NCI-H1694 treated with DMSO at 0.1 percent for 48 hours (cell line): ENCODE measurements around the gene CLRN2.
"Not testable (repeated sequence)": the region's sequence is repeated elsewhere in the genome, so short reads cannot be mapped to it uniquely, and the experiment has no call there.

Source experiments
- DNase-seq: peaks from one replicate; lab custom pipeline; 2025; lab: John Stamatoyannopoulos, UW

CLRN2 gene

DNA sequence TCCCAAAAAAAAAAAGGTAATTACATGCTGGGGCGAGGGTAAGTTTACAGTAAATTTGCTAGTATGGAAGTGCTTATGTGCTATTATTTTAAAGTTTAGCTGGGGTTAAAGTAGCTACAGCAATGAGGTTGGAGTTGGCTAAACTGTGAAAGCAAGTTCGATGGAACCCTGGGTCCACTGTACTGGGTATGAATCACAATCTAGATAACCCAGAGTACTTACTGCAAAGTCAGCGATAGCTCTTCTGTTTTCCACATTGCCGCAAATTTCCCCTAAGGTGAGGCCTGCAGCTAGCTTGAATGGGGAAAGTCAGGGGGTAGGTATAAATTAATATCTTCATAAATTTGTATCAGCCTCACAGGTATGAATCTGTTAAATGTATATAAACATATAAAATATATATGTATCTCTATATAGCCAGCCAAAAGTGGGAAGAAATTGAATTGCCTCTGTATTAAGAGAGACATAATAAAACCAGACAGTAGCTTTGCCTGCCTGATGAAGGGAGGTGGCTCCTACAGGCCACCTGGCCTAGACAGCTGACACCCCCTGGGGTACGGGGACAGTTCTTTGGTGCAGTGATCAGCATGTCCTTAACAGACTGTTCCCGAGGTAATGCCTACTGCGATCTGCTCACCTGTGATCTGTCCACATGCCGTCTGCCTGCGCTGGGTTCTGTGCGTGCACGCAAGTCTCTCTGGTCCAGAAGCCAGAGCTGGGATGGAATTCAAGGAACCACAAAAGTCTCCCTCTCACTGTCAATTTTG, 30.6 kb downstream of the CLRN2 start:
- no peak for DNase-seq

DNA sequence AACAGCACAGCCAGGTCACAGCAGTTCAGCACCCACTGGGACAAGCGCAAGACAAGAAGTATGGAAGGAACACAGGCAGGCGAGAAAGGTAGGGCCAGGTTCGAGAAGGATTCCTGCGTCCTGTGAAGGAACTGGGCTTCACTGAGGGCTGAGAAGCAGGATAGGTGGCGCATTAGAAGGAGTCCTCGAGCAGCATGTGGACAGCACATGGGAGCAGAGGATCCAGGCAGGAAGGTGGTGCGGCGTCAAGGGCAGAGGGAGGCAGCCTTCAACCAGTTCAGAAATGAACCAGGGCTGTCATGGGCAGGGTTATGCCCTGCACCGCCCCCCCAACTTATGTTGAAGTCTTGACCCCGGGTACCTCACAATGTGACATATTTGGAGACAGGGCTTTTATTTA, 31.3 kb downstream of the CLRN2 start:
- no peak for DNase-seq

DNA sequence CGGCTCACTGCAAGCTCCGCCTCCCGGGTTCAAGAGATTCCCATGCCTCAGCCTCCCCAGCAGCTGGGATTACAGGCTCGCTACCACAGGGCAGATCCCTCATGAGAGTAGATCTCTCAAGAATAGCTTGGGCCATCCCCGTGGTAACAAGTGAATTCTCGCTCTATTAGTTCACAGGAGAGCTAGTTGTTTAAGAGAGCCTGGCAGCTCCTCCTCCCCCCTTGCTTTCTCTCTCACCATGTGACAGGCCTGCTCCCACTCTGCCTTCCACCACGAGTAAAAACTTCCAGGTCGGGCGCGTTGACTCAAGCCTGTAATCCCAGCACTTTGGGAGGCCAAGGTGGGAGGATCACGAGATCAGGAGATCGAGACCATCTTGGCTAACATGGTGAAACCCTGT, 31.7 kb downstream of the CLRN2 start:
- no peak for DNase-seq

- no peak for DNase-seq
Observed at GRCh38 chr4:17550549-17550948, 35.6 kb downstream of the CLRN2 start.

GRCh38 chr4:17552427-17552826, 37.5 kb downstream of the CLRN2 start:
- no peak for DNase-seq

GRCh38 chr4:17554568-17554967, 39.6 kb downstream of the CLRN2 start:
- no peak for DNase-seq

GRCh38 chr4:17556498-17556897, 41.5 kb downstream of the CLRN2 start:
- DNase-seq, result no peak

- DNase-seq, result no peak
Observed at GRCh38 chr4:17557880-17558279, 42.9 kb downstream of the CLRN2 start.

DNA sequence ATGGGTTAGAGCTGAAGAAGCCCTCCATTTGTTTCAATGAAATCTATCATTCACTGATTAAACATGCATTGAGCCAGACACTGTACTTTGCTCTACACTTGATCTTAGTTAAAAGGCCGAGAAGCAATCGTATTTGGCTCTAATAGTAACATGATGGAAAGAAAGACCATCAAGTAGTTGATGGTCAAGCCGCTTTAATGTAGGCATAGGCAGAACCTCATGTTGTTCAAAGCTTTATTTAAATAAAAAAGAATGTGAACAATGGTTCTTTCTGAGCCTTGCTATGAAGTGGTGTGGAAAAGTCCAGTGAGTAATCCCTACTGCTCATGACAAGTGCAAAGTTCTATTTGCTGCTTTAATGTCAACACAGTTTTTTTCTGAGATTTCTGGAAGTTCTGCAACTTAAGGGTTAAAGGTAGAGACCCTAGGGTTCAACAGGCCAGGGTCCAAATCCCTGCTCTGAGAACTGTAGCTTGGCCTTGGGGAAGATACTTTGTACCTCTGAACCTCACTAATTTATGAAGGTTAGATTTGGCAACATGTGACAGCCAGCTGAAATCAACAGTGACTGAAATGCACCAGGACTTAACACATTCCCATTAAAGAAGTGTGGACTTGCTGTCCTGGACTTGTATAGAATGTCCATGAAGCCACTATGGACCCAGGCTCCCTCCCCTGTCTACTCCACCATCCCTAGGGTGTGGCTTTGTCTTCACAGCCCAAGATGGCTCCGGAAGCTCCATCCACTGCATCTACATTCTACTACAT, 44.2 kb downstream of the CLRN2 start:
- DNase-seq, result no peak

DNA sequence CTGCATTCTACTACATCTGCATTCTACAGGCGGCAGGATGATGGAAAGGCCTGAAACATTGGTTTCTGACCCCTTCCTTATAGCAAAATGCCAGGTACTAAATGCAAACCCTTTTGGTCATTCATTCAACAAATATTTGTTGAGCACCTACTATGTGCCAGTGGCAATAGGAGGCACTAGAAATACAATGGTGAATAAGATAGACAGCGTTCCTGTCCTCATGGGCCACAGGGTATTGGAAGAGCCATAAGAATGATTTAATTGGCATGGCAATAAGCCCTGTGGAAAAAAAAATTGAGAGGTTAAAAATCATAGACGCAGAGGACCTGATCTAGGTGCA, 44.7 kb downstream of the CLRN2 start:
- DNase-seq, result no peak

DNA sequence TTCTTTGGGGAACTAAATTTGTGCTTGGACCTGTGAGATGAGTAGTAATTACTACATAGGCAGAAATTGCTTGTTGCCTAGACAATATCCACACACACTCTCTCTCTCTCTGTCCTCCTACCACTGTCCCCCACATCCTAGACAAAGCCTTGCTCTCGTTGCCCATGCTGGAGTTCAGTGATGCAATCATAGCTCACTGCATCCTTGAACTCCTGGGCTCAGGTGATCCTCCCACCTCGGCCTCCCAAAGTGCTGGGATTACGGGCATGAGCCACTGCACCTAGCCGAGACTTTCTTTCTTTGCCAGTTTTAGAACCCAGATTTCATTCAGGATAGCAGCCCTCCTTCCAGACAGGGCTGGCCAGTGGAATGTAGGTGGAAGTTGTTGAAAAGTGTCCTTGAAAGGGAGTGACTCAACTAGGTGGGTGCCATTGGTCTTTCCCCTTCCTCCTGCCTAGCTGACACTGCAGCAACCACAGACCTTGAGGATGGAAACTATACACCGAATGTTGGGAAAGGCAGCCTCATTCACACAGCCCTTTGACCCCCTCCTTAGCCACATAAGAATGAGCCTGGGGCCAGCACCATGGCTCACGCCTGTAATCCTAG, 45.2 kb downstream of the CLRN2 start:
- no peak for DNase-seq

DNA sequence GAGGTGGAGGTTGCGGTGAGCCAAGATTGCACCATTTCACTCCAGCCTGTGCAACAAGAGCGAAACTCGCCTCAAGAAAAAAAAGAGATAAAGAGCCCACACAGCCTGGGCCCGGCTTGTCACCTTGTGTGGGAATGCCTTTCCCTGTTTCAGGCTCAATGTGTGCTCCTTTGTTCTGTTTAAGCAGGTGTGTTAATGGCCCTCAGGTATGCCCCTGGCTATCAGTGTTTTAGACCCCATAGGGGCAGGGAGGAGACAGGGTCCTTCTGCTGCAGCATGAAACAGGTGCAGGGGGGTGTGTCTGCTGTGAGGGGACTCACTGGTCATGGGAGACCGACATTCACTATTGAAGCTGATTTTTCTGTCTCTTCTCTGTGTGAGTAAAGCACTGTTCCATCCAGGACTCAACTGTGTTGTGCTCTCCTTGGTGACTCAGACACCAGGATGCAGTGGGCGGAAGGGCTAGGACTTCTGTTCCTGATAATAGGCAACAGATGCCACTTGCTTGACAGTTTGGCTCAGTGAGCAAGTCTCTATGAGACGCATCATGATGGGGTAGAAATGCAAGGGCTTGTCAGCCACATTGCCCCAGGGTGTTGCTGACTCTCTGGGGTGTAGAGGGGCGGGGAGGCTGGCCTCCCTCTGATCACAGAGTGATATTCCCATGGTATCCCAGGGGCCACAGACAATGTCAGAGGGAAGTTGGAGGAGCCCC, 46.4 kb downstream of the CLRN2 start:
- DNase-seq, result peak; percentile 66

DNA sequence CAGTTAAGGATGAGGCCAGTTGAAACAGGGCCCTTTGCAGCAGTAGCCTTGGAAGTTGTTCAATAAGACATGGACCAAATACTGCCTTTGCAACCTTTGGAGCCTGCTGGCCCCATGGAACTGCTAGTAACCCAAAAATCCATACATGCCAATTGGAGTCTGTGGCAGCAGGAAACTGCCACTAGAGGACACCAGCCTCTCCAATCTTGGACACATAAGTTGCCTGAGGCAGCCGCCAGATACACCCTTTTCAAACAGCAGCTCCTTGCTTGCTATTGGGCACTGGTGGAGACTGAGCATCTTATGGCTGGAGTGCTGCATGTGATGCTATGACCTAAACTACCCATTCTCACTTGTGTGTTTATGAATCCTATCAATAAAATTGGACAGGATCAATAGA, 47.2 kb downstream of the CLRN2 start:
- peak; percentile 8 for DNase-seq

GRCh38 chr4:17565846-17566245, 50.9 kb downstream of the CLRN2 start:
- DNase-seq, result no peak

GRCh38 chr4:17567271-17567670, 52.3 kb downstream of the CLRN2 start:
- no peak for DNase-seq

DNA sequence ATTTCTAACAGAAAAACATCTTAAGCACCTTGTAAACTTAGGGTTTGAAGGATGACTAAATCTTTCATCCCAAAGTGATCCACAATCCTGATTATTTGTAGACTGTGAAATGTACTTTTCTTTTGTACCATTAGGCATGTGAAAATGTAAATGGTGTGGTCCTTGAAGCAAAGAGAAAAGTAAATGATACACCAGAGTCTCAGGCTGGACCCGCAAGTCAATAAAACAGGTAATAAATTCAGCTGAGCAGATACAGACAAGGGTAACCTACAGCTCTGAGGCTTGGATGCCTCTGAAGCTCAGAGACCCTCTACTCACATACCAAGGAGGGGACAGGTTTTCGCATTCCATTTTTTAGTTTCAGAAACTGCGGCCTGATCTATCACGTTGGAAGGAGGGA, 59.2 kb downstream of the CLRN2 start:
- DNase-seq, result no peak

DNA sequence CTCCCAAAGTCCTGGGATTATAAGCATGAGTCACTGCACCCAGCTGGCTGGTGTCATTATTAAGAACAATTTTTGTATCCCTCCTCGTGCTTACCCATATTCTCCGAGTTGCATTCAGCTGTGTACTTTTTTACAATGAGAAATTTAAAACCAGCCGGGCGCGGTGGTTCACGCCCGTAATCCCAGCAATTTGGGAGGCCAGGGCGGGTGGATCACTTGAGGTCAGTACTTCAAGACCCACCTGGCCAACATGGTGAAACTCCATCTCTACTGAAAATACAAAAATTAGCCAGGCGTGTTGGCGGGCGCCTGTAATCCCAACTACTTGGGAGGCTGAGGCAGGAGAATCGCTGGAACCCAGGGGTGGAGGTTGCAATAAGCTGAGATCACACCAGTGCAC, 60.2 kb downstream of the CLRN2 start:
- not testable (repeated sequence) for DNase-seq
